HG03469 (cell line): ENCODE results near the gene SYNC.

ENCODE experiments used
- ATAC-seq: cut with Tn5 transposase; IDR thresholded peaks from one replicate; pipeline ENCODE4 v1.9.1; 2021; ENCODE audit warnings: mild to moderate bottlenecking, moderate library complexity, moderate number of reproducible peaks; ENCODE audit not compliant: unreplicated experiment

The SYNC gene

DNA sequence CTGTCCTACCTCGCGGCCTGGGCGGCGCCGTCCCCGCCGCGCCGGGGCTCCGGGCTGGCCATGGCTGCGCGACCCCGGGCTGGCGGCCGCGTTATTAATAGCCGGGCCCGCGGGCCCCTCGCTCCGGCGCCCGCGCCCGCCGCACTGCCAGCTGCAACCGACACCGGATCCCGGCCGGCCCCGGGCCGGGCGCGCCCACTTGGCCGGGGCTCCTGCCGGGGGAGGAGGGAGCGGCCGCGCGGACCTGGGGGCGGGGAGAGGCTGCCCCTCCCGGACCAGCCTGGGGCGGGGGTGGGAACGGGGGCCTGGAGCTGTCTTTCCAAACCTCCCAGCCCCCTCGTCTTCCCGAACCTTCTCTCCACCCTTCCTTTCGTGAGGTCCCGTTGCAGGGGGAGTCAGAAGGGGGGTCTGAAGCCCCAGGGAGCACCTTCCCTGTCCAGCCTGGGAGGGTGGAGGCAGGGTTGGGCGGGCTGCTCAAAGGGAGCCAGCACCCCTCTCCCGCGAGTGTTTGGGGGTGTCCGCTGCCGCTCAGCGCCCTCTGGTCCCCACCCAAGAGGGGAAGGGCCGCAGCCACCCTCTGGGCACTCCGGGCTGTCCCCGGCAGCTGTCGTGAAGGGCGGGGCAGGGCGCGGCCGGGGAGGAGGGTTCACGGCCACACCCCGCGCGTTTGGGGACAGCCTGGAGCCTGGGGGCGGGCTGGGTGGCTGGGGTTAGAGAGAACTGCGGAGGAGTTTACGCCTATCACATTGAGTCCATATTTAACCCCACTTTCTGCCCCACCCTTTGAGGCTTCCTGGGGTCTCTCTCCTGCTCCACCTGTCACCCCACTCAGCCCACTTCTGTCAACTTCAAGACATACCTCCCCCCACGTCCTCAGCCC lies at the start of gene SYNC:
SYNC (minus strand) TSS at position 172 of the 880 bp plus-strand sequence; CDS start at position 62, 110 bp downstream.
- no peak for ATAC-seq

GRCh38 chr1:32749771-32750170 lies 47.2 kb upstream of the SYNC start:
- no peak for ATAC-seq

GRCh38 chr1:32749332-32749731 lies 46.8 kb upstream of the SYNC start:
- ATAC-seq, result no peak

- no peak for ATAC-seq
These were observed 46.4 kb upstream of the SYNC start for GRCh38 chr1:32748926-32749325.

GRCh38 chr1:32748348-32748747 lies 45.8 kb upstream of the SYNC start:
- no peak for ATAC-seq

DNA sequence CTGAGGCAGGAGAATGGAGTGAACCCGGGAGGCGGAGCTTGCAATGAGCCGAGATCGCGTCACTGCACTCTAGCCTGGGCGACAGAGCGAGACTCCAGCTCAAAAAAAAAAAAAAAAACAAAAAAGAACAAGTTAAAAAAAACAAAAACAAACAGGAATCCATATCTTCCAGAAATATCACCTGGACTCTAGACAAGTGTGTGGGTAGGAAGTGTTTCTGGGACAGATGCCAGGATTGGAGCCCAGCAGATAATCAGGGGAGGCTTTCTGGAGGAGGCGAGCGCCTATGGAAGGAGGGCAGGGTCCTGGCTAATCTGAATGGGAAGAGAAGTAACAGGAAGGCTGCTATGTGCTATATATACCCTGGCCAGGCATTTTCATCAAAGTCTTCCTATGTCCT lies 43.6 kb upstream of the SYNC start:
- ATAC-seq, result no peak

DNA sequence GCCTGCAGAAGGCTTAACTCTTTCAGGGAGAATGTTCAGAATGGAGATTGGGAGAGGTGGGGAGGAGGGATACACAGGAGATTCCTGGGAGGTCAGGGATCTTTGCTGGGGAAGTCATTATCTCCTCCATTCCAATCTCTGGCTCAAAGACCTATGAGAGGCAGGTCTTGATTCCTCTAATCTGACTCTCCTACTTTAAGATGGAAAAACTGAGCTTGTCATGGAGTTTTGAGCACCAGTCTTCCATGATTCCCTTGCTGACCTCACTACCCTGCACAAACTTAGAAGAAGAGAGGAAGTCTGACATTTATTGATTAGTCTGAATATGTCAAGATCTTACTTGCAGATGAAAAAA lies 41.5 kb upstream of the SYNC start:
- ATAC-seq, result no peak

DNA sequence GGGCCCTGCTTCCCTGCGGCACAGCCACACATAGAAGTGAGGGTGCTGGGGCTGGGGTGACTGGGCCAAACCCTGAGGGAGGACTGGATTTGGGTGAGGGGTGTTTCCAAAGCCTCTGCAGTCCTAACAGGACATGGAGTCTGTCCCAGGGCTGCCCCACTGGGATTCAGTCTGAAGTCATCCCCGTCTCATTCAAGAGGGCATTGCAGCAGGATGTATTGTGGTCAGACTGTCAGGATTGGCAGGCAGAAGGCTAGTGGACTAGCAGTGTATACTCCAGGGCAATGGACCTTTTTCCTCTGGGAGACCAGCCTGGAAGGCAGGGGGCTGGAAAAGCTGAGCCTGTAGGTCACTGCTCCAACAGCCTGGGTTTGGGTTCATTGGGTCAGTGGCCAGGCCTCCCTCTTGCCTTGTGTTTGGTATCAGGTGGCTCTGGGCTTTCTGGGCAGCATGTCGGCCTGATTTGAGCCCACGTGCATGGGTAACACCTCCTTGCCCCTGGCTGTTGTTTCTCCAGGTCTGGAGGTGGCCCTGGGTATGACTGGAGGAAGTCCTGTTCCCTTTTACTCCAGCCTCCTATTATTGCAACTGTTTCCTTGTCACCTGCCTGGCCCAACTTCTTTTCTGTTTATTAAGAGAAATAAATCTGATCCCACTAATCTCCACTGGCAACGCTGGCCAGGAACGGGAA lies 41.0 kb upstream of the SYNC start:
- ATAC-seq, result no peak

DNA sequence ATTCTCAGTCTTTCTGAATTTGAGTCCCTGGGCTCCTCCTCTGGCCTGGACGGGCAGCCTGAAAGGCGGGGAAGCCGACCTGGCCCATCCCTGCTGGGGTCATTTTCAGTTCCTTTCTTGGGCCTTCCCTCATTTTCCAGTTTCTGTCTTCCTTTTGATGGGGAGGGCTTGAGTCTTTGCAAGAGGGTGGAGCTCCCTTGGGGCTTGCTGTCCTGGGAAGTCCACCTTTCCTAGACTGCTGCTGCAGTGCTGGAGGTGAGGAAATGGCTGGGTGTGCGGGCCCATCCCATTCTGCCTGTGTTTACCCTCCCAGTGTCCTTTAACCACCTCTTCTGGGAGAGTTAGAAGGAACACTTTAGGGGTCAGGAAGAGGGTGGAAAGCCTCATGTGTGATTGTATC lies 40.4 kb upstream of the SYNC start:
- no peak for ATAC-seq

DNA sequence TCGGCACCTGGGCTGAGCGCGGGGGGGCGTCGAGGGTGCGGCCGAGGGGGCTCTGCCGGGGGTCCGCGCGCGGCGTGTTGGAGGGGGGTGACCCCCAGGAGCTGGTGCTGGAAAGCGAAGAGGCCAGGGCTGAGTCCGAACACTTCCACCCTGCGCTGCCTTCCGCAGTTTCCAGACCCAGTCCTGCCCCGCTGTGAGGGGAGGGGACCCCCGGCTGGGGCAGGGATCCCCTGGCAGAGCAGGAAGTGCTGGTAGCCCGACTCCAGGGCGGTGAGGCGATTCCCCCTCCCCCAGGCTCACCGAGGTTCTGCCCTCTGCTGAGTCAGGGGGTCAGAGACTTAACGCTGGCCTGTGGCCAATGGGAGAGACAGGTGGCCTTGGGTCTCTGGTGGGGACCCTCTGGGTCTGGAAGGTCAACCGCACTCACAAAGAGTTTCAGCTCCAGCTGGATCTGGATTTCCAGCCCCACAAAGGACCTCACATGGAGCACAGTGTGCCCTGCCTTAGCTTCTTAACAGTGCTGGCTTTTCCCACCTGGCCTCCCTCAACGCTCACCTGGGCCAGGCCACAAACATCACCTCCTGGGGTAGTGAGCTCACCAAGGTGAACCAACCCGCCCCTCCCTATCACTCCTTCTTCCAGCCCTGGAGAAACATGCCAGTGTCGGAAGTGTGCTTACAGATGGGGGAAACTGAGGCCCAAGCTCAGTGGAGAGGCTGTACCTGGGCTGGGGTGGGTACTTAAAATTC lies 39.8 kb upstream of the SYNC start:
- no peak for ATAC-seq

DNA sequence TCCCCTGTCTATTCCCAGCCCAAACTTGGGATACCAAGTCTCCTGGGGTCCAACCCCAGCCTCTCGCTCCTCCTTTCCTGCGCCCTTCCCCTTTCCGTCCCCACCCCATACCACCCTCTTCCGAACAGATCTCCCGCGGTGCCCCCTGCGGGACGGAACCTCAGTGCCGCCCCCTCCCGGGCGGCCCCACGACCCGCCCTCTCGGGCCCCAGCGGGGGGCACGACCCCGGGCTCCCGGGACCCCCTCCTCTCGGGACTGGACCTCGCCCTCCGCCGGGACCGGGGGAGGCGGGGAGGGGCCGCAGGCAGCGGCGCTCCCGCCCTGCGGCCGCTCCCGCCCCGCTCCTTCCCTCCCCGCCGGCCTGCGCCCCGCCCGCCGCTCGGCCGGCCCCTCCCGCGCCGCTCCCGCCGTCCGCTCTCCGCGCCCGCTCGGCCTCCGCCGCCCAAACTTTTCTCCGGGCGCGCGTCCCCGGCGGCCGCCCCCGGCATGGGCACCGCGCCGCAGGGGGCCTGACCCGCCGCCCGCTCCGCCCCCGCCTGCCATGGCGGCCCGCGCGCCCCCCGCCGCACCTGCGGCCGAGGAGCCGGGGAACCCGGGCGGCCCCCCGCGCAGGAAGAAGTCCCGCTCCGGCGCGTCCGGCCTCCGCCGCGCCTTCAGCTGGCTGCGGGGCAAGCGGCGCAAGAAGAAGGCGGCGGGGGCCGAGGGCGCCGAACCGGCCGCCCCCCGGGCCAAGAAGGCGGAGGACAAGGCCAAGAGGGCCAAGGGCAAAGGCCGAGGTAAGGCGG lies 39.0 kb upstream of the SYNC start:
- no peak for ATAC-seq

DNA sequence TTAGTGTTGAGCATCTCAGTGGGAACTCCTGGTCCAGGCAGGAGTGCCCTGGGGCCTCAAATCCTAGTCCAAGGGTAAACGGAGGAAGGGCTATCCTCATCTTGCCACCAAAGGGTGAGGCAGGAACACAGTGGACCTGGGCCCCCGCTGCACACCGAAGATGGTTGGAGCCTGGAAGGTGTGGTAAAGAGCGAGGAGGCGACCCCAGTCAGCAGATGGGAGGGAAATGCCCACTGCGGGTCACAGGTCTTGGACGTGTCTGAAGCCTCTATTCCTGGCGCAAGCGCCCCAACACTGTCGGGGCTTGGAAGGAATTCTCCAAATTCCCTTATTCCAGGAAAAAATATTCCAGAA lies 38.5 kb upstream of the SYNC start:
- ATAC-seq, result no peak

DNA sequence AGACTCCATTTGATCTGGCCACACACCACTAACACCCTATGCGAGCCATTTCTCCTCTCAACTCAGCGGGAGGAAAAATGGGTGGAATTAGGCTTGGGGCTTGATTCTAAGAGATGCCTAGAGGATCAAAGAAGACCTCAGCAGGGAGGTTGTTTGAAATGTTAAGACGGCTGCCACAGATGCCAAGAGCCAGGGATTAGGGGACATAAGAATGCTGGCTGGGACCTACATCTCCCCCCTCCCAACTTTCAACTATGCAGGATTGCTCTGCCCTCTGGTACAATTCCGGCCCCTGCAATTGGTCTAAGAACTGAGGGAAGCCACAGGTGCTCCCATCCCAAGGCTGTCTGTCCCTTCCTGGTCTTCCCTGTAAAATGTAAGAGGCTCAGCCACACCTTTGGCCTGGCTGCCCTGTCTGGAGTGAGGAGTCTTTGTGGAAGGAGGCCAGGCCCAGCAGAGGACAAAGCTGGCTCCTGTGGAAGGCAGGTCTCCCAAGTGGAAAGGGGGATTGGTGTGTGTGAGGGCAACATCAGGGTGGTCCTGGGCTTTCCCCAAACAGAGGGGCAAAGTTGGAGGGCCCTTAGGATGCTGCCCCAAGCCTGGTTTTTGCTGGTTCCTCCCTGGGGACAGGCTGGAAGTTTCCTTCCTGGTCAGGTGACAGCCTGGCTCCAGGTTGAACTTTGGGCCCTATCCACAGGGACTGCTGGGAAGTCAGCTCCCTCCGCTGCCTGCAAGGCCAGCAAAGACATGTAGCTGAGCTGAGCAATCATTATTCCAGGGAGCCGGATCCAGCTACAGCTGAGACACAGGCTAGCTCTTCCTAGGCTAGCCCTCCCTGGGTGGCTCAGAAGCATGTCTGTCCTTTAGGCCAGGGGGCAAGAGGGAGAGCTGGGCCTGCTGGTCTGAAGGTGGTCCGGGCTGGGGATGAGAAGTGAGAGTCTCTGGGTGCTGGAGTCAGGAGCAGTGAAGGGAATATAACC lies 34.5 kb upstream of the SYNC start:
- no peak for ATAC-seq

GRCh38 chr1:32733582-32734321 lies 31.2 kb upstream of the SYNC start:
- no peak for ATAC-seq

DNA sequence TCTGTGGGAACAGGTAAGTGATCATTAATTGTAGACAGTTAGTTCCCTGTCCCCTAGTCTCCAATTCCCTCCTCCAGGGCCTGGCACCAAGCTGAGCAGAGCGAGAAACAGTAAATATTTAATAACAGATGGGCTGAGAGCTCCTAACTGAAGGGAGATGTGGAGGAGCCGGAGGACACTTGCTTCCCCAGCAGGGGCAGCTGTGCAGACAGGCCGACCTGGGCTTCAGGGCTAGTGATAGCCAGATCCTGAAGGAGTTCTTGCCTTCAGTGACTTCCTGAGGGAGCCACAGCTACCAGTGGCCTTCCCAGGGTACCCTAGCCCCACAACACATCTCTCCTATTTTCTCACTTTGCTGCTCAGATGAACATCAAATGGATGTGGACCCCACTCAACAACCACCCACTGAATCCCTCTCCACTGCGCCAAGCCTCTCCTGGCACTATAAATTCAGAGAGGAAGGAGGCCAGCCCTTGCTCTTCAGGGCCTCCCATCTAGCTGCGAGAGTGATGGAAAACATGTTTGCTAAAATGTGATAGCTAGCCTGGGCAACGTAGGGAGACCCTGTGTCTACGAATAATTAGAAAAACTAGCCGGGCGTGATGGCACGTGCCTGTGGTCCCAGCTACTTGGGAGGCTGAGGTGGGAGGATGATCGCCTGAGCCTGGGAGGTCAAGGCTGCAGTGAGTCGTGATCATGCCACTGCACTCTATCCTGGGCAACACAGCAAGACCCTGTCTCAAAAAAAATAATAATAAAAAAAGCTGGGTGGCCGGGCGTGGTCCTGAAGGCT lies 26.9 kb upstream of the SYNC start:
- no peak for ATAC-seq

DNA sequence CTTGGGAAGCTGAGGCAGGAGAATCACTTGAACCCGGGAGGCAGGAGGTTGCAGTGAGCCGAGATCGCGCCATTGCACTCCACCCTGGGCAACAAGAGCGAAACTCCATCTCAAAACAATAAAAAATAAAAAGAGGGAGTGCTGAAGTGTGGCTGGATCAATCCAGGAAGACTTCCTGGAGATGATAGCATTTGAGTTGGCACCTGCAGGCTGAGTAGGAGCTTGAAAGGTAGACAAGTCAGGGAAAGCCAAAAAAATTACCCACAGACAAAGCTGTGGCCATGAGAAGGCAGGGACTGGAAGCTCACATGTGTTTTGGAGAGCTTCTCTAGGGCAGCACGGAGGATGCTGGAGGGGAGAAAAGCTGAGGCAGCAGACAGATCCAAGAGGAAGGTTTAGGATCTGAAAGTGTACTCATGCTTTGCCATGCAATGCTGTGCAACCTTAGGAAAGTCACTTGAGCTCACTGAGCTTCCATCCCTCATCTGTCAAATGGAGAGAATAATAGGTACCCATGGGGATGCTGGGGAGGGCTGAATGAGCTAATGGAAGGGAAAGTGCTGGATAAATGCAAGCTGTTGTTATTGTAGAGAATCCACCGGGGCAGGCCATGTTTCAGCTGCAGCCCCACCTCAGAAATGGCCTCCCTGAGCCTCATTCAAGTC lies 26.0 kb upstream of the SYNC start:
- ATAC-seq, result no peak

GRCh38 chr1:32727876-32728275 lies 25.3 kb upstream of the SYNC start:
- no peak for ATAC-seq

GRCh38 chr1:32725615-32725982 lies 23.0 kb upstream of the SYNC start:
- ATAC-seq, result no peak
